GM23338 (cell line): Measurements from ENCODE around the gene ELFN1. TPM values are rescaled to one million over a fixed set of nuclear protein-coding genes. Genes with fewer than 3 reads are reported as not detected.

ENCODE experiments used
- ATAC-seq: fragments of 200-7000 bp; cut with Tn5 transposase; 3 replicates; pipeline ENCODE4 v1.9.1; 2020
- DNase-seq: peaks from one replicate; pipeline ENCODE4 v3.0.0-alpha.2; 2015; ENCODE audit warnings: low spot score
- H2AFZ ChIP-seq: fragments of 200-600 bp; sonication (generic); 2 replicates; pipeline ENCODE4 v1.8.0; 2016; ENCODE audit warnings: antibody characterized with exemption, mild to moderate bottlenecking, moderate library complexity
- H3F3A ChIP-seq: fragments of 200-600 bp; sonication (generic); replicated peaks from 2 replicates; pipeline ENCODE4 v1.8.0; 2017; ENCODE audit warnings: antibody characterized with exemption, mixed run types, low read depth
- H3K27ac ChIP-seq: fragments of 200-600 bp; sonication (generic); 2 replicates; pipeline ENCODE4 v1.6.1; 2016; ENCODE audit warnings: low read depth
- H3K27me3 ChIP-seq: fragments of 200-600 bp; sonication (generic); 2 replicates; pipeline ENCODE4 v1.8.0; 2016; ENCODE audit warnings: mild to moderate bottlenecking, mixed run types, moderate library complexity; ENCODE audit not compliant: insufficient read depth
- H3K36me3 ChIP-seq: fragments of 200-600 bp; sonication (generic); 2 replicates; pipeline ENCODE4 v1.8.0; 2016; ENCODE audit warnings: mild to moderate bottlenecking; ENCODE audit not compliant: insufficient read depth
- H3K4me1 ChIP-seq: fragments of 200-600 bp; sonication (generic); 2 replicates; pipeline ENCODE4 v1.8.0; 2016; ENCODE audit warnings: mild to moderate bottlenecking, moderate library complexity; ENCODE audit not compliant: insufficient read depth
- H3K4me2 ChIP-seq: fragments of 200-600 bp; sonication (generic); 2 replicates; pipeline ENCODE4 v1.7.1; 2017; ENCODE audit warnings: mixed run types
- H3K4me3 ChIP-seq: fragments of 200-600 bp; sonication (generic); 2 replicates; pipeline ENCODE4 v1.6.1; 2016; ENCODE audit warnings: mixed run types
- H3K79me2 ChIP-seq: fragments of 200-600 bp; sonication (generic); replicated peaks from 2 replicates; pipeline ENCODE4 v1.8.0; 2017; ENCODE audit warnings: mild to moderate bottlenecking; ENCODE audit not compliant: insufficient read depth
- H3K9me2 ChIP-seq: fragments of 200-600 bp; sonication (generic); 2 replicates; pipeline ENCODE4 v1.8.0; 2017; ENCODE audit not compliant: insufficient read depth
- H4K20me1 ChIP-seq: fragments of 200-600 bp; sonication (generic); replicated peaks from 2 replicates; pipeline ENCODE4 v1.8.0; 2017; ENCODE audit warnings: mild to moderate bottlenecking; ENCODE audit not compliant: insufficient read depth
- H3K27ac Mint-ChIP-seq: 2 replicates; pipeline ENCODE4 v1.8.0; 2020; ENCODE audit warnings: inconsistent platforms, mild to moderate bottlenecking, moderate library complexity, mixed read lengths
- H3K27me3 Mint-ChIP-seq: 3 replicates; pipeline ENCODE4 v1.8.0; 2022; ENCODE audit warnings: low read depth, mild to moderate bottlenecking, moderate library complexity, mixed read lengths, inconsistent platforms; ENCODE audit not compliant: insufficient read depth, poor library complexity
- H3K36me3 Mint-ChIP-seq: 3 replicates; pipeline ENCODE4 v1.8.0; 2021; ENCODE audit warnings: low read depth, mild to moderate bottlenecking, inconsistent platforms, moderate library complexity, mixed read lengths
- H3K4me1 Mint-ChIP-seq: 3 replicates; pipeline ENCODE4 v1.8.0; 2020; ENCODE audit warnings: mild to moderate bottlenecking, inconsistent platforms, mixed read lengths
- H3K4me3 Mint-ChIP-seq: 3 replicates; pipeline ENCODE4 v1.8.0; 2021; ENCODE audit warnings: moderate library complexity, mild to moderate bottlenecking, inconsistent platforms, mixed read lengths
- H3K9me3 Mint-ChIP-seq: 3 replicates; pipeline ENCODE4 v1.8.0; 2020; ENCODE audit warnings: moderate library complexity, mild to moderate bottlenecking, inconsistent platforms, mixed read lengths
- CREB1 ChIP-seq: fragments of 250-450 bp; sonication (Bioruptor Pico); IDR thresholded peaks from 2 replicates; pipeline ENCODE4 v1.5.0; 2020; ENCODE audit warnings: low read depth, mild to moderate bottlenecking, moderate library complexity
- EZH2 ChIP-seq: fragments of 200-600 bp; sonication (generic); IDR thresholded peaks from one replicate; pipeline ENCODE4 v1.8.0; 2017; ENCODE audit warnings: antibody characterized with exemption, mild to moderate bottlenecking, low read depth; ENCODE audit not compliant: unreplicated experiment
- EZH2phosphoT487 ChIP-seq: fragments of 200-600 bp; sonication (generic); IDR thresholded peaks from one replicate; pipeline ENCODE4 v1.8.1; 2018; ENCODE audit warnings: antibody characterized with exemption; ENCODE audit not compliant: unreplicated experiment
- JUNB ChIP-seq: IDR thresholded peaks from one replicate; pipeline ENCODE4 v1.6.1; 2016; ENCODE audit warnings: antibody characterized with exemption; ENCODE audit not compliant: unreplicated experiment
- POLR2AphosphoS5 ChIP-seq: IDR thresholded peaks from 2 replicates; pipeline ENCODE4 v1.6.1; 2016; ENCODE audit warnings: antibody characterized with exemption, low read depth
- REST ChIP-seq: IDR thresholded peaks from one replicate; pipeline ENCODE4 v1.6.1; 2018; ENCODE audit warnings: antibody characterized with exemption; ENCODE audit not compliant: unreplicated experiment
- STAT1 ChIP-seq: IDR thresholded peaks from one replicate; pipeline ENCODE4 v1.6.1; 2016; ENCODE audit warnings: antibody characterized with exemption; ENCODE audit not compliant: unreplicated experiment
- ZNF114 ChIP-seq: fragments of 250-450 bp; sonication (Bioruptor Pico); IDR thresholded peaks from 2 replicates; pipeline ENCODE4 v1.5.0; 2020; ENCODE audit warnings: mild to moderate bottlenecking, moderate library complexity
- ZNF331 ChIP-seq: fragments of 250-450 bp; sonication (Bioruptor Pico); IDR thresholded peaks from 2 replicates; pipeline ENCODE4 v1.5.0; 2020; ENCODE audit warnings: low read depth, mild to moderate bottlenecking, moderate library complexity
- ZNF462 ChIP-seq: fragments of 250-450 bp; sonication (Bioruptor Pico); IDR thresholded peaks from 2 replicates; pipeline ENCODE4 v1.5.0; 2020; ENCODE audit warnings: mild to moderate bottlenecking, moderate library complexity
- polyA plus RNA-seq: library from polyadenylated mRNA; unstranded; fragments of >200 nt; fragmentation: Nextera tagmentation; extraction: Ambion mirVana; gene quantifications from 2 replicates; pipeline ENCODE4 v1.2.1, GENCODE V29; 2016
- total RNA-seq: library from RNA; depleted of rRNA; stranded (reverse); fragments of >200 nt; shearing (Covaris generic); gene quantifications from 2 replicates; pipeline ENCODE4 v1.2.3, GENCODE V29; 2014

ELFN1 gene
- total and polyA plus RNA-seq, 2 experiments from 2014 or later, result 0.08 to 3.5 TPM

- TF ChIP-seq CREB1 (no peak), ZNF114 (CRISPR knock-in tag) (no peak), STAT1 (no peak), ZNF331 (CRISPR knock-in tag) (no peak), REST (no peak), JUNB (no peak)
- no peaks in the 10 kb centered on the region for H4K20me1 ChIP-seq
- Mint-ChIP-seq H3K27me3 (peaks cover 9% of the 10 kb centered on the region), H3K36me3 (peaks cover 2% of the 10 kb centered on the region; the same call in 2 of the 3 replicates), H3K4me3 (no peak overlapping the region), H3K9me3 (peaks cover 11% of the 10 kb centered on the region; the same call in 2 of the 3 replicates), H3K27ac (no peak overlapping the region), H3K4me1 (peaks cover 21% of the 10 kb centered on the region)
- no peak overlapping the region for H3K27ac ChIP-seq
- H3F3A ChIP-seq, result no peaks in the 10 kb centered on the region
- DNase-seq (no peak), ATAC-seq (peak; percentile 8; the same call in 2 of the 3 replicates)
- no peak overlapping the region for H2AFZ ChIP-seq
- no peak overlapping the region for H3K4me2 ChIP-seq
- no peaks in the 10 kb centered on the region for H3K36me3 ChIP-seq
- H3K4me3 ChIP-seq, result no peak overlapping the region
- no peaks in the 10 kb centered on the region for H3K79me2 ChIP-seq
- H3K4me1 ChIP-seq, result peaks cover 7% of the 10 kb centered on the region
- H3K9me2 ChIP-seq, result no peaks in the 10 kb centered on the region
- H3K27me3 ChIP-seq, result no peaks in the 10 kb centered on the region
These were observed 26.8 kb downstream of the ELFN1 start for GRCh38 chr7:1696671-1697498.

GRCh38 chr7:1697499-1698125 is 27.5 kb downstream of the ELFN1 start:
- Histone ChIP-seq H3F3A (no peaks in the 10 kb centered on the region), H3K27me3 (no peaks in the 10 kb centered on the region), H3K27ac (no peak overlapping the region), H4K20me1 (no peaks in the 10 kb centered on the region), H3K36me3 (no peaks in the 10 kb centered on the region), H3K4me2 (no peak overlapping the region), H3K9me2 (no peaks in the 10 kb centered on the region; the same call in 1 of the 2 replicates), H2AFZ (no peak overlapping the region), H3K4me3 (no peak overlapping the region), H3K4me1 (peaks cover 7% of the 10 kb centered on the region), H3K79me2 (no peaks in the 10 kb centered on the region)
- ATAC-seq (no peak), DNase-seq (no peak)
- peaks cover 9% of the 10 kb centered on the region for H3K27me3 Mint-ChIP-seq
- peaks cover 18% of the 10 kb centered on the region for H3K9me3 Mint-ChIP-seq
- peaks cover 8% of the 10 kb centered on the region; the same call in 2 of the 3 replicates for H3K36me3 Mint-ChIP-seq
- H3K4me1 Mint-ChIP-seq, result peaks cover 21% of the 10 kb centered on the region
- H3K4me3 Mint-ChIP-seq, result no peak overlapping the region
- no peak overlapping the region for H3K27ac Mint-ChIP-seq
- TF ChIP-seq STAT1 (no peak), EZH2 (no peak), ZNF114 (CRISPR knock-in tag) (no peak), POLR2AphosphoS5 (no peak), CREB1 (no peak), EZH2phosphoT487 (no peak), ZNF331 (CRISPR knock-in tag) (no peak), ZNF462 (CRISPR knock-in tag) (no peak), JUNB (no peak)
